Mesenchymal stem cell (in vitro differentiated cells and primary cell): ENCODE results near the gene EFCAB6.
A peak's percentile ranks its signal among the peaks of the same experiment; 100 is the strongest.

ENCODE experiments used
- DNase-seq: peaks from one replicate; pipeline ENCODE4 v3.0.0-alpha.2; 2013
- H2AFZ ChIP-seq: one replicate; pipeline ENCODE4 v1.6.1; 2013; ENCODE audit warnings: low read depth, mild to moderate bottlenecking, control low read depth, inconsistent platforms, low read length, moderate library complexity
- H2AK5ac ChIP-seq: 2 replicates; pipeline ENCODE4 v1.6.1; 2013; ENCODE audit warnings: low read length, moderate library complexity, mild to moderate bottlenecking, inconsistent platforms; ENCODE audit not compliant: severe bottlenecking
- H2BK120ac ChIP-seq: one replicate; pipeline ENCODE4 v1.6.1; 2013; ENCODE audit warnings: low read depth, mild to moderate bottlenecking, inconsistent platforms, low read length, moderate library complexity
- H2BK12ac ChIP-seq, 2 experiments: one replicate each; pipeline ENCODE4 v1.6.1; 2013; ENCODE audit warnings: inconsistent platforms in 2 of 2, low read length in 2 of 2, mild to moderate bottlenecking in 2 of 2, moderate library complexity in 2 of 2, control low read depth in 1 of 2
- H2BK15ac ChIP-seq: one replicate; pipeline ENCODE4 v1.6.1; 2013; ENCODE audit warnings: mild to moderate bottlenecking, low read depth, inconsistent platforms; ENCODE audit not compliant: poor library complexity, severe bottlenecking
- H2BK5ac ChIP-seq: 2 replicates; pipeline ENCODE4 v1.6.1; 2013; ENCODE audit warnings: low read depth, mild to moderate bottlenecking, low read length, control low read depth, inconsistent platforms; ENCODE audit not compliant: poor library complexity, severe bottlenecking
- H3K14ac ChIP-seq, 2 experiments: one replicate each; pipeline ENCODE4 v1.6.1; 2013; ENCODE audit warnings: inconsistent platforms in 2 of 2, low read length in 2 of 2, control low read depth in 1 of 2, mild to moderate bottlenecking in 1 of 2, moderate library complexity in 1 of 2
- H3K18ac ChIP-seq, 2 experiments: one replicate each; pipeline ENCODE4 v1.6.1; 2013; ENCODE audit warnings: inconsistent platforms in 2 of 2, low read length in 2 of 2, control low read depth in 1 of 2, low read depth in 1 of 2, mild to moderate bottlenecking in 1 of 2
- H3K23ac ChIP-seq, 2 experiments: one replicate each; pipeline ENCODE4 v1.6.1; 2013; ENCODE audit warnings: inconsistent platforms in 2 of 2, low read length in 2 of 2, mild to moderate bottlenecking in 2 of 2, moderate library complexity in 2 of 2, control low read depth in 1 of 2
- H3K27ac ChIP-seq: 2 replicates; pipeline ENCODE4 v1.5.1; 2013; ENCODE audit warnings: mild to moderate bottlenecking, moderate library complexity, low read length, control low read depth, inconsistent platforms; ENCODE audit not compliant: poor library complexity, severe bottlenecking
- H3K27me3 ChIP-seq, 2 experiments: 2 replicates each; pipeline versions ENCODE4 v1.6.1 to v1.7.0; 2013; ENCODE audit warnings: low read length in 2 of 2, mild to moderate bottlenecking in 2 of 2, moderate library complexity in 2 of 2, control low read depth in 1 of 2, inconsistent platforms in 1 of 2; ENCODE audit not compliant: control insufficient read depth in 1 of 2, insufficient read depth in 1 of 2
- H3K36me3 ChIP-seq, 2 experiments: 2 replicates each; pipeline versions ENCODE4 v1.6.1 to v1.7.0; 2013; ENCODE audit warnings: low read length in 2 of 2, control low read depth in 1 of 2, inconsistent platforms in 1 of 2, low read depth in 1 of 2, mild to moderate bottlenecking in 1 of 2; ENCODE audit not compliant: insufficient read depth in 2 of 2, control insufficient read depth in 1 of 2
- H3K4ac ChIP-seq, 2 experiments: one replicate each; pipeline ENCODE4 v1.6.1; 2013; ENCODE audit warnings: inconsistent platforms in 2 of 2, low read length in 2 of 2, mild to moderate bottlenecking in 2 of 2, moderate library complexity in 2 of 2, control low read depth in 1 of 2, low read depth in 1 of 2
- H3K4me1 ChIP-seq: 2 replicates; pipeline ENCODE4 v1.6.1; 2013; ENCODE audit warnings: low read depth, low read length, control low read depth; ENCODE audit not compliant: control insufficient read depth, insufficient read depth
- H3K4me2 ChIP-seq: 2 replicates; pipeline ENCODE4 v1.6.1; 2013; ENCODE audit warnings: low read length, mild to moderate bottlenecking, inconsistent platforms; ENCODE audit not compliant: poor library complexity, severe bottlenecking
- H3K4me3 ChIP-seq, 2 experiments: 2 replicates each; pipeline versions ENCODE4 v1.5.1 to v1.7.0; 2013; ENCODE audit warnings: low read length in 2 of 2, mild to moderate bottlenecking in 2 of 2, control low read depth in 1 of 2, low read depth in 1 of 2; ENCODE audit not compliant: insufficient read depth in 1 of 2
- H3K79me1 ChIP-seq: replicated peaks from 2 replicates; pipeline ENCODE4 v1.6.1; 2013; ENCODE audit warnings: mild to moderate bottlenecking, control low read depth, low read length, inconsistent platforms; ENCODE audit not compliant: poor library complexity, severe bottlenecking
- H3K9ac ChIP-seq: 2 replicates; pipeline ENCODE4 v1.7.0; 2013; ENCODE audit warnings: mild to moderate bottlenecking, low read length, moderate library complexity
- H3K9me3 ChIP-seq: 2 replicates; pipeline ENCODE4 v1.7.0; 2013; ENCODE audit warnings: mild to moderate bottlenecking, low read length; ENCODE audit not compliant: control insufficient read depth
- H4K8ac ChIP-seq: one replicate; pipeline ENCODE4 v1.6.1; 2013; ENCODE audit warnings: inconsistent platforms, mild to moderate bottlenecking, low read length, moderate library complexity
- H4K91ac ChIP-seq: one replicate; pipeline ENCODE4 v1.6.1; 2013; ENCODE audit warnings: mild to moderate bottlenecking, low read length, inconsistent platforms
- WGBS: methylation state at CpG from one replicate; pipeline ENCODE4 v1.1.7; 2013; ENCODE audit warnings: mixed read lengths; 5-methylcytosine and 5-hydroxymethylcytosine counted together

EFCAB6 gene

DNA sequence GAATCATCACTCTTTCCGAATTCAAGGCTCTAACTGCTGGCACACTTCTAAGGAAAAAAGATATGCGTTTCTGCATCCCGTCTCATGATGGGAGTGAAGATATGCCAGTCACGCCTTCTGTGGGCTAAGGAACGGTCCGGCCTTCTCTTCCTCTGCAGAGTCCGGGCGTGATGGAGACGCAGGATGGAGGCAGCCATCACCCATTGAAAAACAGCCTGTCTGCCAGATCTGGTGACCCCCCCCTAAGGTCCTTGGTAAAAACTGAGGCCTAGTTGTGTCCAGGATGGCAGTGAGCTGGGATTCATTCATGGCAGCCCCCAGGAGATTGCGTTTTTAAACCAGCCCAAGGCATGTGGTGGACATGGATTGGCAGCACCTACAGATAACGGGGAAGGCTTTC is 6.9 kb upstream of the EFCAB6 start:
- no peak overlapping the region for H2BK120ac ChIP-seq
- WGBS = 91% methylated on average over 11 of the region's 11 CpGs
- no peaks in the 10 kb centered on the region for H3K9me3 ChIP-seq
- H2BK12ac ChIP-seq = no peak overlapping the region
- H3K27me3 ChIP-seq = peaks cover 9 to 32% of the 10 kb centered on the region in 2 experiments
- no peak overlapping the region for H2BK15ac ChIP-seq
- H3K4me3 ChIP-seq = no peak overlapping the region
- DNase-seq = no peak
- no peak overlapping the region for H3K27ac ChIP-seq
- no peak overlapping the region for H3K9ac ChIP-seq
- H4K91ac ChIP-seq = no peak overlapping the region
- no peak overlapping the region for H2AFZ ChIP-seq
- H2BK5ac ChIP-seq = no peak overlapping the region
- no peak overlapping the region for H3K14ac ChIP-seq
- H3K4ac ChIP-seq = no peak overlapping the region
- H3K4me1 ChIP-seq = peaks cover 12% of the 10 kb centered on the region
- H3K79me1 ChIP-seq = peaks cover 1% of the 10 kb centered on the region
- no peaks in the 10 kb centered on the region for H3K36me3 ChIP-seq
- no peak overlapping the region for H3K23ac ChIP-seq
- H3K4me2 ChIP-seq = no peak overlapping the region
- no peak overlapping the region for H4K8ac ChIP-seq
- no peak overlapping the region for H3K18ac ChIP-seq
- no peak overlapping the region for H2AK5ac ChIP-seq

DNA sequence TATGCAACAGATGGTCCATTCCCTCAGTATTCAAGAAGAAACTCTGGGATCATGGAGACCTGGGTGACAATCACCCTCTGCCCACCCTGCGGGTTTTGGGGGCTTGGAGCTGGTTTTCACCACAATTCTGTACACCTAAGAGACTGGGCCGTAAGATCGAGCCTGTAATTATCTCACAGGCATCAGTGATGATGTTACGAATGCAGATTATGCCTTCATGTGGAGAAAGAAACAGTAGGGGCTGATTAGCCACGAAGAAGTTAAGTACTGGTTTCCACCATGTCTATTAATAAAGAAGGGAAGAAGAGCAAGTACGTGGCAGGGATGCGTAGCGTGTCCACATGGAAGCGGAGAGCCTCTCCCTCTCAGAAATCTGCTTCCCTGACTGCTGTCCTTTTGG is 5.3 kb upstream of the EFCAB6 start:
- Histone ChIP-seq H3K27me3 (peaks cover 9 to 17% of the 10 kb centered on the region in 2 experiments), H3K4me2 (no peak overlapping the region), H2AK5ac (no peak overlapping the region), H3K4me1 (peaks cover 7% of the 10 kb centered on the region), H4K8ac (no peak overlapping the region), H2BK15ac (no peak overlapping the region), H3K4ac (no peak overlapping the region), H3K18ac (no peak overlapping the region), H2BK5ac (no peak overlapping the region), H3K36me3 (no peaks in the 10 kb centered on the region), H4K91ac (no peak overlapping the region), H3K14ac (no peak overlapping the region), H3K79me1 (peaks cover 10% of the 10 kb centered on the region), H3K27ac (no peak overlapping the region), H2BK120ac (no peak overlapping the region), H2AFZ (no peak overlapping the region), H2BK12ac (no peak overlapping the region), H3K9ac (no peak overlapping the region), H3K4me3 (no peak overlapping the region), H3K9me3 (no peaks in the 10 kb centered on the region), H3K23ac (no peak overlapping the region)
- WGBS = 88% methylated on average over 9 of the region's 9 CpGs
- DNase-seq = no peak

- H2BK12ac ChIP-seq = no peak overlapping the region
- no peaks in the 10 kb centered on the region for H3K27me3 ChIP-seq
- no peak overlapping the region for H3K4ac ChIP-seq
- peaks cover 11% of the 10 kb centered on the region for H3K79me1 ChIP-seq
- no peak overlapping the region for H2BK120ac ChIP-seq
- H2BK15ac ChIP-seq = no peak overlapping the region
- no peak overlapping the region for H2AFZ ChIP-seq
- H3K4me3 ChIP-seq = no peak overlapping the region
- H3K4me2 ChIP-seq = no peak overlapping the region
- peaks cover 5% of the 10 kb centered on the region for H3K4me1 ChIP-seq
- WGBS = 96% methylated on average over 5 of the region's 5 CpGs
- H4K8ac ChIP-seq = no peak overlapping the region
- H3K27ac ChIP-seq = no peak overlapping the region
- no peak overlapping the region for H3K18ac ChIP-seq
- H3K36me3 ChIP-seq = no peaks in the 10 kb centered on the region
- no peak overlapping the region for H2BK5ac ChIP-seq
- H3K9me3 ChIP-seq = no peaks in the 10 kb centered on the region
- no peak overlapping the region for H3K14ac ChIP-seq
- DNase-seq = no peak
- no peak overlapping the region for H2AK5ac ChIP-seq
- no peak overlapping the region for H3K23ac ChIP-seq
- H3K9ac ChIP-seq = no peak overlapping the region
- H4K91ac ChIP-seq = no peak overlapping the region
Observed at GRCh38 chr22:43814264-43814663, 2.2 kb upstream of the EFCAB6 start.

- Histone ChIP-seq H3K4ac (peak overlapping the region in 1 of 2 experiments; percentile 64), H3K9me3 (no peaks in the 10 kb centered on the region), H3K27me3 (no peaks in the 10 kb centered on the region), H2BK15ac (no peak overlapping the region), H3K18ac (peak overlapping the region in 1 of 2 experiments; percentile 85), H3K27ac (no peak overlapping the region), H4K8ac (peak overlapping the region; percentile 100), H3K4me2 (peak overlapping the region; percentile 78), H2BK120ac (no peak overlapping the region), H3K4me1 (peaks cover 5% of the 10 kb centered on the region), H2BK5ac (no peak overlapping the region), H3K23ac (no peak overlapping the region), H3K4me3 (peak overlapping the region; percentile 76 to 99), H2AK5ac (no peak overlapping the region), H3K36me3 (no peaks in the 10 kb centered on the region), H4K91ac (no peak overlapping the region), H2AFZ (peak overlapping the region; percentile 56), H2BK12ac (no peak overlapping the region), H3K14ac (no peak overlapping the region), H3K9ac (peak overlapping the region; percentile 99), H3K79me1 (peaks cover 11% of the 10 kb centered on the region)
- no peak for DNase-seq
- WGBS = 57% methylated on average over 2 of the region's 6 CpGs
Observed at GRCh38 chr22:43812890-43813289, 785 bp upstream of the EFCAB6 start.
